Sciatic nerve (tissue), 2 donors: ENCODE measurements around the gene NRARP. TPM values are rescaled to one million over a fixed set of nuclear protein-coding genes. Genes with fewer than 3 reads are reported as not detected.
A peak's percentile ranks its signal among the peaks of the same experiment; 100 is the strongest.

Experiments used
- ATAC-seq: fragments of 200-7000 bp; cut with Tn5 transposase; one replicate; pipeline ENCODE4 v1.9.1; 2020; ENCODE audit warnings: mild to moderate bottlenecking, moderate library complexity
- DNase-seq: peaks from one replicate; pipeline ENCODE4 v3.0.0-alpha.2; 2020; ENCODE audit warnings: low spot score
- intact Hi-C: fragments of 100-400 bp; cut with DNase I; formaldehyde crosslinking; loops from one replicate; pipeline ENCODE4 v1.14.2; 2022
- total RNA-seq: library from RNA; stranded (reverse); fragmentation: NEBNext Ultra II Directional; extraction: Animal tissue kit (Norgen Biotek cat#: 25700); gene quantifications from one replicate; pipeline ENCODE4 v1.2.1, GENCODE V29; 2021
- donor health status: DM: no; HTN: no; CAD: no.
- donor health status: DM: no; HTN: no; CAD: no.

Gene NRARP
- total RNA-seq, 1 donor from 2014 or later, result 18.5 TPM

GRCh38 chr9:137281345-137282116, 20.5 kb downstream of the NRARP start:
- DNase-seq, result no peak
- intact Hi-C loops, result no loop called here
- ATAC-seq, result no peak

- intact Hi-C loops, result no loop called here
- ATAC-seq (no peak), DNase-seq (no peak)
These were observed 21.4 kb downstream of the NRARP start for GRCh38 chr9:137280474-137281344.

- ATAC-seq (no peak), DNase-seq (no peak)
- intact Hi-C loops, result no loop called here
These were observed 22.2 kb downstream of the NRARP start for GRCh38 chr9:137279741-137280473.

- intact Hi-C loops, result no loop called here
- no peak for DNase-seq
These were observed 23.1 kb downstream of the NRARP start for GRCh38 chr9:137278721-137279711.

GRCh38 chr9:137278061-137278701, 23.9 kb downstream of the NRARP start:
- DNase-seq (no peak), ATAC-seq (no peak)
- intact Hi-C loops, result no loop called here

More at GRCh38 chr9:137278721-137279711, 23.1 kb downstream of the NRARP start:
- no peak for ATAC-seq

- intact Hi-C loops, result no loop called here
- peak; percentile 82 for DNase-seq
These were observed 24.6 kb downstream of the NRARP start, which contains the start of gene TOR4A for GRCh38 chr9:137277329-137278041. Gene TOR4A, plus strand, starts transcription at chr9:137277726. Its CDS starts 964 bp downstream, at chr9:137278690.

GRCh38 chr9:137276473-137277328, 25.4 kb downstream of the NRARP start:
- DNase-seq, result peak; percentile 81
- intact Hi-C loops, result no loop called here
- peak; percentile 81 for ATAC-seq

More at GRCh38 chr9:137277329-137278041, 24.6 kb downstream of the NRARP start, which contains the start of gene TOR4A:
- peak; percentile 73 for ATAC-seq

GRCh38 chr9:137275588-137276472, 26.2 kb downstream of the NRARP start:
- no peak for DNase-seq
- intact Hi-C loops, result no loop called here
- ATAC-seq, result no peak

GRCh38 chr9:137275203-137275587, 26.9 kb downstream of the NRARP start:
- ATAC-seq (no peak), DNase-seq (no peak)
- intact Hi-C loops, result no loop called here

GRCh38 chr9:137273611-137274320, 28.3 kb downstream of the NRARP start:
- ATAC-seq (no peak), DNase-seq (no peak)
- intact Hi-C loops, result no loop called here

- DNase-seq (no peak), ATAC-seq (no peak)
- intact Hi-C loops, result no loop called here
These were observed 29.0 kb downstream of the NRARP start for GRCh38 chr9:137273095-137273490.

GRCh38 chr9:137272241-137273094, 29.6 kb downstream of the NRARP start:
- ATAC-seq, result no peak
- no peak for DNase-seq
- intact Hi-C loops, result no loop called here

- no peak for ATAC-seq
- intact Hi-C loops, result no loop called here
These were observed 30.4 kb downstream of the NRARP start for GRCh38 chr9:137271696-137272076.

More at GRCh38 chr9:137271696-137272076, 30.4 kb downstream of the NRARP start:
- no peak for DNase-seq
